EH (cell line): Measurements from ENCODE around the gene EPS8L3.
"Not testable (repeated sequence)": the region's sequence is repeated elsewhere in the genome, so short reads cannot be mapped to it uniquely, and the experiment has no call there.

Experiments used
- DNase-seq: peaks from one replicate; pipeline ENCODE4 v3.0.0-alpha.2; 2015; ENCODE audit warnings: low read depth

The EPS8L3 gene

GRCh38 chr1:109780982-109781381, 17.3 kb upstream of the EPS8L3 start:
- no peak for DNase-seq

GRCh38 chr1:109777980-109778625, 14.4 kb upstream of the EPS8L3 start:
- DNase-seq: no peak

DNA sequence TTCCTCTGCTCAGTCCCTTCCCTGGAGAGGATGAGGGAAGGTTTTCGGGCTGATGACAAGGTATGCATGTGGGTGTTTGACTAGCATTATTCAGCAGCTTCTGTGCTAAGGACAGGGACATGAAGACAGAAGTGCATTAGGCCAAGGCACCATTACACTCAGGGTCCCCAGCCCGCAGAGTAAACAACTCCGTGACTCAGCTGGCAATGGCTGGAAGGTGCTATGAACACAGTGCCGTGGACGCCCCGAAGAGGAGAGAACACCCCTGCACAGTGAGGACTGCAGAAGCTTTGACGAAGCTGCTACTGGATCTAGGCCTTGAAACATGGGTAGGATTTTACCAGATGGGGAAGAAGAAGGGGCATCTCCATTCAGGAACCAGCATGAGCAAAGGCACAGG, 13.7 kb upstream of the EPS8L3 start:
- DNase-seq: no peak

DNA sequence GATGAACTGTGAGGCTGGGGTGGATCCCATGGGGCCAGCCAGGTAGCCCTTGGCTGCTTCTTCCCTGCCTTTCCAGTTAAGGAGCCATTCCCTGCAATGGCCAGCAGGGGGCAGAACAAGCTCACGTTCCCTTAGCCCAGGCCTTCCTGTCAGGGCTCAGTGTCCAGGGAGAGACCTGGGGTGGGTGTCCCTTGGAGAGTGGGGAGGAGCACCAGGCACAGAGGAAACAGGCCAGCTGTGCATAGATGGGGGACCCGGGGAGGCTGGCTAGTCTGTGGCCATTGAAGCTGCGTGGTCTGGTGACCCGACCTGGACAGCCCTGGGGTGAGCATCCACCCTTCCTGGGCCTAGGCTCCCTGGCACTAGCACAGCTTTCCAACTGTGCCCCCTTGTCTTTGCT, 13.2 kb upstream of the EPS8L3 start:
- DNase-seq: peak; percentile 86

DNA sequence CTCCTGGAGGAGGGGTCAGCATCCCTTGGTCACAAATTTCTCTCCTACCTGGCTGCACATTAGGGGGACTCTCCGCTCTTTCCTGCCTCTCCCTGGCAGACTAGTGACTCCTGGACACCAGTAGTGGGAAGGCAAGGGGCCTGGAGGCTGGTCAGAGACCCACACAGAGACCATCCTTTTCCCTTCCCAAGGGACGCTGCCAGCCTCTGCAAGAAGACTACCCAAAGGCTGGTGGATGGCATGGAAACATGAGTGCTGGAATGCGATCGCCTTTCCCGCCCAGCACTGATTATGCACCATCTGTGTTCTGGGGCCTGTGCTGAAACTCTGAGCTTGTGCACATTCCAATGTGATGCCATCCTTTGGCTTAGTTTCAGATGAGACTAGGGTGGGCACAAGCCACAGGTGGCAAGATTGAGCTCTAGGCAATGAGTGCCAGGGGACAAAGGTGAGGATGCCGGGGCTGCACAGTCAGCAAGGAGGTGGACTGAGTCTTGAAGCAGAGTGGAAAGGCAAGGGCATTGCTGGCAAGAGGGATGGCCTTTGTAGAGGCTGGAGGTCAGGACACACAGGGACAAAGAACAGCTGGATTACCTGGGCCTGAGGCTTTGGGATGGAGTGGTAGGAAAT, 12.6 kb upstream of the EPS8L3 start:
- DNase-seq: no peak

GRCh38 chr1:109775398-109775797, 11.7 kb upstream of the EPS8L3 start:
- peak; percentile 59 for DNase-seq

DNA sequence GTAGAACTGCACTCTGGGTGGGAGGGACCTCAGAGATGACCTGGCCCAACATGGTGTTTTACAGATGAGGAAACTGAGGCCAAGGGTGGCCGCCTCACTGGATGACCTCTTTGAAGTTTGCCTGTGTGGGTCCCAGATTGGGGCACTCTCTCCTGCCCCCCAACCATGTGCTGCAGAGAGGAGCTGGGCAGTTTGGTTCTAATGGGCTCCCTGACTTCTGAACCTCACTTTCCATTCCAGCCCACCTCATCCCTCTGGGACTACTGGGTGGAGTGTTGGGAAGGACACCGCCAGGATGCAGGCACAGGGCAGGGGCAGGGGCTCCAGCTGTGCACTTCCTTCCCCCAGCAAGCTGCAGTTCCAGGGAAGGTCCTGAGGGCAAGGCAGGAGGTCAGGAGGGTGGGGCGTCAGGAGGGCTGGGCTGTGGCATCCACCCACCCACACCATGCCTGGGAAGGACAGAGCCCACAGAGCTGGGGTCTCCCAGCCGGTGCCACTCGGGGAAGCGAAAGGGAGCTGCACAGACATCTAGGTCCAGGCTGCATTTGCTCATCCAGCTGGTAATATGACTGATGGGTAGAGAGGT, 10.3 kb upstream of the EPS8L3 start:
- DNase-seq: no peak

DNA sequence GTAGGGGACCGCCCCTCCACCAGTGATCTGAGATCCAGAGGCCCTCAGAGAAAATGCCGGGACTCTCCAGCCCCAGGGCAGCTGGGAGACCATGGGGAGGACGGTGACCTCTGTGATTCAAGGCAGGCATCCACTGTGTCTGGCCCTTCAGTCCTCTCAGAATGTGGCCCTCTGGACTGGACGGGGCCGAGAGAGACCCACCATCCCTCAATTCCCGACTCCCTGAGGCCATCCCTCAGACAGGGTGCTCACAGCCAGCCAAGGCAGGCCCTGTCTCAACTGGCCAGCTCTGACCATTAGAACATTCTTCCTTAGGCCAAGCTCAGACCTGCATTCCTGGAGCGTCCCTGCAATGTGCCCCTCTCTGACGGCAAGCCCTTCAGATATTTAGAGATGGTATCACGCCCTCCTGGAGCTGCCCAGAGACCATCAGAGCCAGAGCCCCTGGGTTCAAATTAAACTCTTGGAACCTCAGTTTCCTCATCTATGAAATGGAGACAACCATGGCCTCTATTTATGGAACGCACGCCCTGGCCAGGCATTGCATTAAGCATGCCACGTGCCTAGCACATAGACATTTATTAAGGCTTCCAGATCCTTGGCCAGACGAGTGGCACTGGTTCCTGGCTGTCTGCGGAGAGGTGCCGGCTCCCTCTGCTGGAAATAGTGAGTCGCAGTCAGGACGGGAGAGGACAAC, 9.6 kb upstream of the EPS8L3 start:
- peak; percentile 91 for DNase-seq

GRCh38 chr1:109772658-109773202, 9.0 kb upstream of the EPS8L3 start:
- no peak for DNase-seq

DNA sequence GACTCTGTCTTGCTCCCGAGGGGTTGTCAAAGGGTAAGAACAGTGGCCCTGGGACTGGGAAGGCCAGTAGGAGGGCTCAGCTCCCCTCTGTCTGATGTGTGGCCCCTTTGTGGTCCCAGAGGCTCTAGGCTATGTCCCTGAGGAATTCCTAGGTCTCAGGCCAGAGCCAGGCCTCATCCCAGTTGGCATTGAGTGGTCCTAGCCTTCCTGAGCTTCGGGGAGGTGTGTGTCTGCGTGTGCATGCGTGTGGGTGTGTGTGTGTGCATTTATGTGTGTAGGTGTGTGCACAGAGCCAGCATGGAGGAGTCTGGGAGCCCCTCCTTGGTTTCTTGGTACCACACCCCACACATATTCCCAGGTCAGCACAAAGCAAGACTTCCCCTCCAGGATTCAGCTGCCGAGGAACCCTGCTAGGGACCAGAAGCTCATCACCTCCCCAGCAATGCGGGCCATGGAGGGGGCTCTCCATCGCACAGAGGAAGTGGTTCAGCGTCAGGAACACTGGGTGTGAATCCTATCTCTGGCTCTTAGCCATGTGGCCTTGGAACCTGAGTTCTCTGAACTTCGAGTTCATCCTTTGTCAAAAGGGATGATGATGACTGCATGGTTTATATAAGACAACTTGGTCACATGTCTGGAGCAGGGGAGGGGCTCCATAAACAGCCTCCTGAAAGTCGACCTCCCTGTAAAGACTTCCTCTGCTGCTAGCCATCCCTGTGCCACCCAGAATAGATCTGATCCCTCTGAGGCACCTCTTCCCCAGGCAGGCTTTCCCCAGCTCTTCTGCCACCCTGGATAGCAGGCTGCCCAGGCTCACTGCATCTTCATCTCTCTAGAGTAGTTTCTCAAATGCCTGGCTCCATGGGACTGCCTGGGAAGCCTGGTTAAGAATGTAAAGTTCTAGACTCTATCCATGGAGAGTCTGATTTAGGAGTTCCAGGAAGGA, 8.3 kb upstream of the EPS8L3 start:
- DNase-seq: no peak

GRCh38 chr1:109770331-109771095, 6.8 kb upstream of the EPS8L3 start:
- DNase-seq: no peak

- peak; percentile 86 for DNase-seq
Observed at GRCh38 chr1:109769330-109770078, 5.8 kb upstream of the EPS8L3 start.

GRCh38 chr1:109768820-109769219, 5.1 kb upstream of the EPS8L3 start:
- DNase-seq: no peak

DNA sequence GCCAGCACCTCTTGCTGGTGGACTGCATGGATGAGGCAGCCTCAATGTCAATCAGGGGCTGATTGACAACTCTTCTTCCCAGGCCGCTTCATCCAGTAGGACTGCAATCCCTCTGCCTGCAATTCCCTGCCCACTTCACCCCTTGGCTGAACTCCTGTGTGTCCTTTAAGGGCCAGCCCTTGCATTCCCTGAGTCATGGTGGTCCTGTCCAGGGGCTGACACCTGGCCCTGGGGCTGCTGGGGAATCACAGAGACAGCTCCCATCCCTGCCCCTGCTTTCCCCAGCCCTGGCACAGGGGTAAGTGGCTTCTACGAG, 4.6 kb upstream of the EPS8L3 start:
- no peak for DNase-seq

DNA sequence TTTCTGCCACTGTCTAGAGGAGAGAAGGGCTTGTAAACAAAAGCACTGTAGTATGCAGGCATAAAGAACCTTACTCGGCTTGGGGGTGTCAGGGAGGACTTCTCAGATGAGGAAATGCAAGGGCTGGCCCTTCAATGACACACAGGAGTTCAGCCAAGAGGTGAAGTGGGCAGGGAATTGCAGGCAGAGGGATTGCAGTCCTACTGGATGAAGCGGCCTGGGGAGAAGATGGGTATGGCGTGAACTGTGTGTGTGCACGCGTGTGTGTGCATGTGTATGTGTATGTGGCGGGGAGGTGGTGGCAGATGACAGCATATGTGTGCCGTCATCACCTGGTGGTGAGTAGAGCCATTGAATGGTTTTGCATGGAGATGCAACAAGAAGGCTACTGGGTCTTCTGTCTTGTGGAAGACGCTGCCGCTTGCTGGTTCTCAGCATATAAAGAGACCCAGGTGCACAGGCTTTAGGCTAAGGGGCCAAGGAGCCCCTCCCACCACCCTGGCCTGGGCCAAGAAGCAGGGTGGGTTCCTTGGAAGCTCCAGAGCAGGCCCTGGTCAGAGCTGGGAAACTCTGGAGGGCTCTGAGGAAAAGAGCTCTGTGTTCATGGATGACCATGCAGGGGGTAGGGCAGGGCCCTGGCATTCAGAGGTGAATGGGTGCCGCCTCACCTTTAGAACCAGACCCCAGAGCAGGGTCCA, 4.1 kb upstream of the EPS8L3 start:
- DNase-seq: no peak

DNA sequence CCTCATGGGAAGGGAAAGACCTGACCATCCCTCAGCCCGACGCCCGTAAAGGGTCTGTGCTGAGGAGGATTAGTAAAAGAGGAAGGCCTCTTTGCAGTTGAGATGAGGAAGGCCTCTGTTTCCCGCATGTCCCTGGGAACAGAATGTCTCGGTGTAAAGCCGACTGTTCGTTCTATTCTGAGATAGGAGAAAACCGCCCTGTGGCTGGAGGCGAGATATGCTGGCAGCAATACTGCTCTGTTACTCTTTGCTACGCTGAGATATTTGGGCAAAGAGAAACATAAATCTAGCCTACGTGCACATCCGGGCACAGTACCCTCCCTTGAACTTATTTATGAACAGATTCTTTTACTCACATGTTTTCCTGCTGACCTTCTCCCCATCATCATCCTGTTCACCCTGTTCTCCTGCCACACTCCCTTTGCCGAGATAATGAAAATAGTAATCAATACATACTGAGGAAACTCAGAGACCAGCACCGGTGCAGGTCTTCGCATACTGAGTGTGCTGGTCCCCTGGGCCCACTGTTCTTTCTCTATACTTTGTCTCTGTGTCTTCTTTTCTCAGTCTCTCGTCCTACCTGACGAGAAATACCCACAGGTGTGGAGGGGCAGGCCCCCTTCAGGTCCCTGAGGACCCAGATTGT, 3.4 kb upstream of the EPS8L3 start:
- not testable (repeated sequence) for DNase-seq

- DNase-seq: no peak
Observed at GRCh38 chr1:109765896-109766615, 2.3 kb upstream of the EPS8L3 start.

GRCh38 chr1:109765483-109765815, 1.7 kb upstream of the EPS8L3 start:
- no peak for DNase-seq
